Dedifferentiated amniotic fluid mesenchymal stem cell (primary cell): Measurements from ENCODE around the gene PRPF19.
"Not testable (repeated sequence)": the region's sequence is repeated elsewhere in the genome, so short reads cannot be mapped to it uniquely, and the experiment has no call there.

ENCODE experiments used
- DNase-seq: peaks from one replicate; pipeline ENCODE4 v3.0.0-alpha.2; 2016; ENCODE audit errors: extremely low spot score

The PRPF19 gene

GRCh38 chr11:60923800-60924109 lies 17.4 kb upstream of the PRPF19 start:
- no peak for DNase-seq

DNA sequence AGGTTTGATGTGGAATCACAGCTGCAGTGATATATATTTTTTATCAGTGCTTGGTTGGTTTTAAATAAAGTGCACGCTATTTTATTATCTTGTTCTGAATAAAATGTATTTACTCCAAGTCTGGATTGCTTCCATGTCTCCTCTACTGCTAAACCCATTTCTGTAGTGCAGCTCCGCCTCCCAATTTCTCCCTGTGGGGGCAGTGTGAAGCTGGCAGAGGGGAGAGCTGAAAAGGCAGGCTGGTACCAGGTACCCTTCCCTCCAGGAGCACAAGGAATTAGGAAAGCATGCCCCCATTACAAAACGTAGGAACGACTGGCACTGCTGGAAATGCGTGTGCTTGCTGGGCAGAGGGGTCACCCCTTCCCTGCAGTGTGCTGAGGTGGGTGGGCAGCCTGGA lies 16.9 kb upstream of the PRPF19 start:
- no peak for DNase-seq

GRCh38 chr11:60922906-60923305 lies 16.5 kb upstream of the PRPF19 start:
- DNase-seq: no peak

GRCh38 chr11:60921777-60922335 lies 15.5 kb upstream of the PRPF19 start:
- DNase-seq: no peak

GRCh38 chr11:60921259-60921658 lies 14.9 kb upstream of the PRPF19 start:
- no peak for DNase-seq

- no peak for DNase-seq
Measured at GRCh38 chr11:60919956-60920355, 13.6 kb upstream of the PRPF19 start.

GRCh38 chr11:60919320-60919719 lies 12.9 kb upstream of the PRPF19 start:
- no peak for DNase-seq

- DNase-seq: no peak
Measured at GRCh38 chr11:60918939-60919265, 12.5 kb upstream of the PRPF19 start.

DNA sequence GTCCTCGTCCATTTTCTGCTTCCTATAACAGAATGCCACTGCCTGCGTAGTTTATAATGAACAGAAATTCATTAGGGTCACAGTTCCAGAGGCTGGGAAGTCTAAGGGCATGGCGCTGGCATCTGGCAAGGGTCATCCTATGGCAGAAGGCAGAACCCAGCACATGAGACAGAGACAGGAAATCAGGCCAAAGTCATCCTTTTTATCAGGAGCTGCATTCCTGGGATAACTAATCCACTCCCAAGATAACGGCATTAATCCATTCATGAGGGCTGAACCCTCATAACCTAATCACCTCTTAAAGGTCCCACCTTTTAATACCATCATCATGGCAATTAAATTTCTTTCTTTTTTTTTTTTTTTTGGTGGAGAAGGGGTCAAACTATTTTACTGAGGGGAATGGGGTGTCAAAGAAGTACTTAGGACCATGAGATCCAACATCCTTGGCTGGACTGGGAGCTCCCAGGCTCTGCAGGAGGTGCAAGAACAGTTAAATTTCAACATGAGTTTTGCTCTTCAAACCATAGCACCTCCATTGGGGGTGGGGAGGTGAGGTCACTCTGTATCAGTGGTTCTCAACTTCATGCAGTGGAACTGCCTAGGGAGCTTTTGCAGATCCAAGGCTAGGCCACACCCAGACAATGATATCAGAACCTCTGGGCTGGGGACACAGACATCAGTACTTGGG lies 12.0 kb upstream of the PRPF19 start:
- DNase-seq: no peak

DNA sequence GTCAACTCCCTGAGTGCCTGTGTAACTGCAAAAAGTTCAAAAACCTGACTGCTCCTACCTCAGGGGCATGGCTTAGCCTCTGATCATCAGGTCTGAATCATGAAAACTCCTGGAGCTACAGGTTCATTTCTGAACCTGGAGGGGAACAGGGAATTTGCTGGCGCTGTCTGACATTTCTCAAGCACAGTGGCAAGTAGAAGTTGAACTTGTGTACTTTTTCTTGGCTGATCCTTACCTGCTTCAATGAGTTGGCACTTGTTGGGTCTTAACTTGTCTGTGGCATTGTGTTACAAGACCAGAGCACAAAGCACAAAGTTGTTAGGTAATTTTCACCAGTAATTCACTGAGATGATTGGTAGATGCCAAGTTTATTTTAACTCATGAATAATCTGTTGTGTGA lies 10.9 kb upstream of the PRPF19 start:
- no peak for DNase-seq

GRCh38 chr11:60916669-60917206 lies 10.4 kb upstream of the PRPF19 start:
- DNase-seq: no peak

DNA sequence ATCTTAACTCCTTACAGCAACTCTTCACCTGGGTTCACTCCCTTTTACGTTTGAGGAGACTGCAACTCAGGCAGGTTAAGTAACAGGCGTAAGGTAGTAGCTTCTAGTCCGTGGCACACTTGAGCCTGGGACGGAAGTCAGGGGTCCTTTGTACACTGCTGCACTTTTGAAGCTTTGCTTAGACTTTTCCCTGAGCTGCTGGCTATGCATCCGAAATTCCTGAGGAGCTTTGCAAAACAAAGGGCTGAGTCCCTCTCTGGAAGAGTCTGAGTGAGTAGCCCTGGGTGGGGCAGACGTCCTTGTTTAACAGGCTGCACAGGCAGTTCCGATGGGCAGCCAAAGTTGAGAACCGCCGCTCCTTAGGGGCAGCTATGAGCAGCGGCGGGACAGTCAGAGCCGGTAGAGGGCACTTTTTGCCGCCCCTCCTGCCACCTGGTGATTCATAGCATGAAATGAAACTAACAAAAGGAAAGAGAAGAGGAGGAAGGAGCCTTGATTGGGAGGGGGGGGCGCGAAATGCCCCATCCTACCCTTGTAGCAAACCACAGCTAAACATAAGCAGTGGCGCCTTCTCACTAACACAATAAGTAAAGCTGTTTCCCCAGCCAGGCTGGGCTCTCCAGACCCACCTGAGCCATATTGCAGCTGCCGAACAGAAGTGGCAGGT lies 9.0 kb upstream of the PRPF19 start:
- peak; percentile 45 for DNase-seq

GRCh38 chr11:60914633-60915247 lies 8.4 kb upstream of the PRPF19 start:
- DNase-seq: peak; percentile 18

DNA sequence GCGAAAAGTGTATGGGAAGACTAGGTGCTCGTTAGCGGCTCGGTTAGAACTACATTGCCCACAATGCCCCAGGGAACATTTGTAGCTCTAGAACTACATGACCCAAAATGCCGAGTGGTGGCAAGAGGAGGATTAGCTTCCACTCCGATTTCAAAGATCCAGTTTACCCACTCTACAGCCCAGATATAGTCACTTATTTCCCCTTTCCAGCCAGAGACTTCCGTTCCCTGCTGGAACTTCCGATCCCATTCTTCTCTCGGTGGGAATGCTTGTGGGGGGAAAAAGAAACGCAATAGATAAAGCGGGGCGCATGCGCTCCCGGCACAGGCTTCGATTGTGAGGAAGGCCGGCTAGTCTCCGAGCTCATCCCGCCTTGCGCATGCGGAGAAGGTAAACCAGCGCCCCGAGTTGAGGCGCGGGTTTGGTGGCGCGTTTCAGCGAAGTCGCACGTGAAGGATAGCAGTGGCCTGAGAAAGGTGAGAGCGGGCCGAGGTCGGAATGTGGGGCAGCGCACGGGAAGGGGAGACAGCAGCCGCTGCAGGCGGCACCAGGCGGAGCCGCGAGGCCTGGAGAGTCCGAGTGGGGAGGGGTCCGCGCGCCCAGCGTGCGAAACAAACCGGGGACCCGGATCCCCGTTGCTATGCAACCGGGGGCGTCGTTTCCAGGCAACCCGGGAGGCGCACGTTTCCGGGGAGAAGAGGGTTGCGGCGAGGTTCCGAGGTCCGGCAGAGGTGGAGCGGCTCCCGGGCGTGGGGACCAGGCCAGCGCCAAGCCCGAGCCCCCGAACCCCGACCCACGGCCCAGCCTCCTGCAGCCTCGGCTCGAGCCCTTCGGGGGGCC lies 7.6 kb upstream of the PRPF19 start, which contains the start of gene TMEM109:
Gene TMEM109, plus strand, starts transcription at position 366 of the 840 bp plus-strand sequence. CDS start 5,536 bp downstream, outside the sequence.
- DNase-seq: peak; percentile 80

DNA sequence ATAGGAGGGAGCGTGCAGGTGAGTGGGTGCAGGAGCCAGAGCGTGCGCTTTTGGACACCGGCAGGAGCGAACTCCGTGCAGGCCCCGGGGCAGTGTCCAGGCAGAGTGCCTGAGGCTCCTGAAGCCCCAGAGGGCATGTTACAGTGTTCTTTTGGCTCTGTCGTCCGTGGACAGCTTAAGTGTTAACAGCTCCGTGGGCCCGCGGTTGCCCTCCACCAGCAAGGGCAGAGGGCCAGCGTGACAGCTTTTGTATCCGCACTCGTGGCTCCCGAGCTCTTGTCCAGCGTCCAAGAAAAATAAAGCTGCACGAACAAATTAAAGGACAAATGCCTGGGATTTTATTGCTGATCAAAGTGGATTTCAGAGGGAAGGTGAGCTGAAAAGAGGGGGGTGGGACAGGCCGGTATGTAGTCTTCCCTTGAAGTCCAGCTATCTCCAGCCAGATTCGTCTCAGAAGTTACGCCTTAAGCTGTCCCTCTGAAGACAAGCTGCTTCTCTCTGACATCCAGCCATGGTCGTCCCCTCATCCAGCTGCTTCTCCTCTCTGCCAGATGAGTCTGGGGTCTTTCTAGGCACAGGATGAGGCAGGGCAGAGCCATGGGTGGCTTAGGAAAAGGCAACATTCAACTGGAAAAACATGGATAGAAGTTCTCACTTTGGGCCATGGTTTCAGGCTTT lies 6.6 kb upstream of the PRPF19 start:
- no peak for DNase-seq

- no peak for DNase-seq
Measured at GRCh38 chr11:60912223-60912850, 6.0 kb upstream of the PRPF19 start.

GRCh38 chr11:60910711-60911380 lies 4.5 kb upstream of the PRPF19 start:
- DNase-seq: no peak

DNA sequence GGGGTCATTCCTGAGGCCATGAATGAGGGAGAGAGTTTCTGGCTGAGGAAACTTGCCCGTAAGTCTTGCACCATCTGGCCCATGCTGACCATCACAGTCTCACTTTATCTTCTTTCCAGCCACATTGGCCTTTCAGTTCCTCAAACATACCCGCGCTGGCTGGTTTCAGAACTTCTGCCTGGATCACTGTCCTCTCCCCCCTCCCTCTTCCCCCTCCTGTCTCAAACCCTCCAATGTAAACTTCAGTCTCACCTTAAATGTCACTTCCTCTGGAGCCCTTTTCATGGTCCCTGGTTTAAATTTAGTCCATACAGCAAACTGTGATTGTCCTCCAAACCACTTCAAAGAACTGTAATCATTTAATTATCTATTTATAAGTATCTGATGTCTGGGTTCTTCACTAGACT lies 3.9 kb upstream of the PRPF19 start:
- DNase-seq: no peak

- not testable (repeated sequence) for DNase-seq
Measured at GRCh38 chr11:60909680-60910280, 3.4 kb upstream of the PRPF19 start.

- DNase-seq: no peak
Measured at GRCh38 chr11:60908803-60909202, 2.4 kb upstream of the PRPF19 start.
